HG02840 (cell line): ENCODE data around the gene TBC1D9.
"Not testable (repeated sequence)": the region's sequence is repeated elsewhere in the genome, so short reads cannot be mapped to it uniquely, and the experiment has no call there.

Experiments
- ATAC-seq: cut with Tn5 transposase; IDR thresholded peaks from one replicate; pipeline ENCODE4 v1.9.1; 2021; ENCODE audit warnings: mild to moderate bottlenecking, moderate library complexity, moderate number of reproducible peaks; ENCODE audit not compliant: unreplicated experiment, low FRiP score

TBC1D9 gene

GRCh38 chr4:140756319-140757231, at the start of gene TBC1D9:
Gene TBC1D9 (minus strand): TSS chr4:140756385. CDS start chr4:140756045, 340 bp downstream.
- ATAC-seq: peak; percentile 40

- ATAC-seq: no peak
These were observed 49.1 kb upstream of the TBC1D9 start for GRCh38 chr4:140805293-140805692.

GRCh38 chr4:140802591-140802990, 46.4 kb upstream of the TBC1D9 start:
- no peak for ATAC-seq

GRCh38 chr4:140800666-140801065, 44.5 kb upstream of the TBC1D9 start:
- ATAC-seq: no peak

GRCh38 chr4:140799686-140800225, 43.6 kb upstream of the TBC1D9 start:
- no peak for ATAC-seq

GRCh38 chr4:140793291-140793690, 37.1 kb upstream of the TBC1D9 start:
- ATAC-seq: no peak

- peak; percentile 81 for ATAC-seq
These were observed 34.6 kb upstream of the TBC1D9 start for GRCh38 chr4:140790765-140791164.

- peak; percentile 14 for ATAC-seq
These were observed 34.0 kb upstream of the TBC1D9 start for GRCh38 chr4:140790171-140790570.

GRCh38 chr4:140789759-140790158, 33.6 kb upstream of the TBC1D9 start:
- ATAC-seq: no peak

GRCh38 chr4:140782787-140783186, 26.6 kb upstream of the TBC1D9 start:
- not testable (repeated sequence) for ATAC-seq

- no peak for ATAC-seq
These were observed 25.4 kb upstream of the TBC1D9 start for GRCh38 chr4:140781596-140781995.

- peak; percentile 56 for ATAC-seq
These were observed 21.7 kb upstream of the TBC1D9 start for GRCh38 chr4:140777894-140778293.

- ATAC-seq: no peak
These were observed 21.2 kb upstream of the TBC1D9 start for GRCh38 chr4:140777386-140777785.

- no peak for ATAC-seq
These were observed 20.4 kb upstream of the TBC1D9 start for GRCh38 chr4:140776556-140776955.

- ATAC-seq: no peak
These were observed 18.8 kb upstream of the TBC1D9 start for GRCh38 chr4:140774956-140775355.

- ATAC-seq: no peak
These were observed 18.3 kb upstream of the TBC1D9 start for GRCh38 chr4:140774510-140774909.

GRCh38 chr4:140769209-140769608, 13.0 kb upstream of the TBC1D9 start:
- no peak for ATAC-seq

- ATAC-seq: no peak
These were observed 8.7 kb upstream of the TBC1D9 start for GRCh38 chr4:140764785-140765392.

GRCh38 chr4:140762202-140762601, 6.0 kb upstream of the TBC1D9 start:
- no peak for ATAC-seq

- ATAC-seq: no peak
These were observed 1.0 kb upstream of the TBC1D9 start for GRCh38 chr4:140757232-140757630.

- peak; percentile 47 for ATAC-seq
These were observed 339 bp downstream of the TBC1D9 start for GRCh38 chr4:140755774-140756318.
